D721Med (cell line): Measurements from ENCODE around the gene IDH3A.

Experiments used
- DNase-seq: peaks from one replicate; pipeline ENCODE4 v3.0.0; 2011; ENCODE audit warnings: low spot score; ENCODE audit not compliant: insufficient read length
- FAIRE-seq: peaks from 2 replicates; lab custom pipeline; 2011; peaks lifted over from hg19 to GRCh38; lab: Jason Lieb, UNC
- TF ChIP-seq, protein P1 (sequence below): IDR thresholded peaks from 2 replicates; pipeline ENCODE4 v1.5.1; 2012; ENCODE audit warnings: mild to moderate bottlenecking, control low read depth; ENCODE audit not compliant: insufficient read depth; ENCODE audit errors: missing control alignments

Gene IDH3A

DNA sequence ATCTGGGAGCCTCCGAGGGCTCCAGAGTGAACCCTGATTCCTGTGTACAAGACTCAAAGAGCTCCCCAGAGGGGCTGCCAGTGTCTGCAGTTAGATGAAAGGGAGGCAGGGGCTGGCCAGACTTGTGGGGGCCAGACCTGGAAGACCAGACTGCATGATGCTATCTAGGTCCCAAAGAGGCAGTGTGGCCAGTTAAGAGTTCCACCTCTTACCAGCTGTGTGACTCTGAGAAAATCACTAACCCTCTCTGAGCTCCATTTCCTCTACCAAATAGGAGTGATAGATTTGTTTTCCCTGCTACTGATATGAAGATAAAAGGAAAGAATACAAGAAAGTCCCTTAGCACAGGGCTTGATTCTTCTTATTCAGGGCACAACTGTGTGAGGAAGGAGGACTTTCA lies 56.2 kb downstream of the IDH3A start:
- TF ChIP-seq, protein P1, sequence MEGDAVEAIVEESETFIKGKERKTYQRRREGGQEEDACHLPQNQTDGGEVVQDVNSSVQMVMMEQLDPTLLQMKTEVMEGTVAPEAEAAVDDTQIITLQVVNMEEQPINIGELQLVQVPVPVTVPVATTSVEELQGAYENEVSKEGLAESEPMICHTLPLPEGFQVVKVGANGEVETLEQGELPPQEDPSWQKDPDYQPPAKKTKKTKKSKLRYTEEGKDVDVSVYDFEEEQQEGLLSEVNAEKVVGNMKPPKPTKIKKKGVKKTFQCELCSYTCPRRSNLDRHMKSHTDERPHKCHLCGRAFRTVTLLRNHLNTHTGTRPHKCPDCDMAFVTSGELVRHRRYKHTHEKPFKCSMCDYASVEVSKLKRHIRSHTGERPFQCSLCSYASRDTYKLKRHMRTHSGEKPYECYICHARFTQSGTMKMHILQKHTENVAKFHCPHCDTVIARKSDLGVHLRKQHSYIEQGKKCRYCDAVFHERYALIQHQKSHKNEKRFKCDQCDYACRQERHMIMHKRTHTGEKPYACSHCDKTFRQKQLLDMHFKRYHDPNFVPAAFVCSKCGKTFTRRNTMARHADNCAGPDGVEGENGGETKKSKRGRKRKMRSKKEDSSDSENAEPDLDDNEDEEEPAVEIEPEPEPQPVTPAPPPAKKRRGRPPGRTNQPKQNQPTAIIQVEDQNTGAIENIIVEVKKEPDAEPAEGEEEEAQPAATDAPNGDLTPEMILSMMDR: no peak
- DNase-seq: no peak
- FAIRE-seq: no peak

- TF ChIP-seq, protein P1: no peak
- FAIRE-seq (no peak), DNase-seq (no peak)
Measured at GRCh38 chr15:78205856-78206255, 56.7 kb downstream of the IDH3A start.

GRCh38 chr15:78206326-78207109 lies 57.4 kb downstream of the IDH3A start:
- DNase-seq (no peak), FAIRE-seq (no peak)
- TF ChIP-seq, protein P1: no peak

DNA sequence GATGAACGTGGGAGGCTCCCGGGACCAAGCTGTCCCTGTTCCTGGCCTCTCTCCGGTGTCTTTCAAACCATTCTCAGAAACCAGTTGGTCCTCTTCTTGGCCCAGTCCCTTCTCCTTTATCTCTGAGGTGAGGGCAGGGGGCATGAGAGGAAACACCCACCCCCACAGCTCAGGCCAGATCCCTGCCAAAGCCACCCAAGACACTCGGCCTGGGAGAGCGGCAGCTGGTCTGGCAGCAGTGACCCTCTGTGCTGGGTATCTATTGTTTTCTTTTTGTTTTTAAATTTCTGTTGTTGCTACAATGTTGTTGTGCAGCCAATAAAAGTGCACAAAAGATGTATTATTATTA lies 57.9 kb downstream of the IDH3A start:
- TF ChIP-seq, protein P1: no peak
- FAIRE-seq (no peak), DNase-seq (no peak)

DNA sequence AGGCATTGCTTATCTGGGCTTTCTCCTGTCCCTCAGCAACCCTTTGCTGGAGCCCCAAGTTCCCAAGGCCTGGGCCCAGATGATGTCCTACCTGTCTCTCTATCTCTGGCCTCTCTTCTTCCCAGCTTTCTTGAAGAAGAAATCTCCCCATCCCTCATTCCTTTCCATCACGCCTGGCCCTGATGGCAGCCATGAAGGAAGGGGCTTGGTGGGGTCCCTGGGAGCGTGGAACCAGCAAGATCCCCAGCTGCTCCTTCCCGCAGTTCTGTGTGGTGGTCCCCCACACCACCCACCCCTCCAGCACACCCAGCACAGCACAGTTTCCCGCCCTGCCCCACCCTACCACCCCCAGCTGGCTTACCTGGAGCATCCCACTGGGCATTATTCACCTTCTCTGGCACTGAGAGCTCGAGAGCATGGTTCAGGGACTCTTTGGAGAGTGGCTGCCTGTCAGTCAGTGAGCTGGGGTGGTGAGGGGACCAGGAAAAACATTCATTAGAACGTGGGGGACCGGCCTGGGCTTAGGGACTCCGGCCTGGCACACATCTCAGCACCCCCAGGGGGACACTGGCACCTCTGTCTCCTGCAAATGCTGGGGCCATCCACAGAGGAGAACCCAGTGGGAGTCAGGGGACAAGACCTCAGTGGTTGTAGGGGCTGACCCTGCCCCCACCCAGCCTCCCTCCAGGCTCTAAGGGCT lies 58.6 kb downstream of the IDH3A start:
- FAIRE-seq (no peak), DNase-seq (no peak)
- TF ChIP-seq, protein P1: no peak

- DNase-seq: no peak
- FAIRE-seq: no peak
- TF ChIP-seq, protein P1: no peak
Measured at GRCh38 chr15:78208341-78208844, 59.2 kb downstream of the IDH3A start.
